CD14-positive monocyte (primary cell): ENCODE data around the gene LPGAT1. TPM values are rescaled to one million over a fixed set of nuclear protein-coding genes. Genes with fewer than 3 reads are reported as not detected.

Experiments used
- DNase-seq, 3 donors: peaks; one replicate each; pipeline ENCODE4 v3.0.0-alpha.2; 2011 to 2022
- H2AFZ ChIP-seq: 2 replicates; pipeline ENCODE4 v1.6.0; 2012; ENCODE audit warnings: mild to moderate bottlenecking, low read depth, low read length, inconsistent platforms; ENCODE audit not compliant: insufficient read depth, poor library complexity, severe bottlenecking
- H3K27ac ChIP-seq, 2 donors: 1 replicate in 1 of 2; 2 replicates in 1 of 2; pipeline ENCODE4 v1.5.1; 2012 to 2013; ENCODE audit warnings: low read length in 2 of 2, control low read depth in 1 of 2, inconsistent platforms in 1 of 2, low read depth in 1 of 2, mild to moderate bottlenecking in 1 of 2
- H3K27me3 ChIP-seq, 2 donors: one replicate each; pipeline versions ENCODE4 v1.6.0 to v1.6.1; 2011 to 2013; ENCODE audit warnings: low read length in 2 of 2; ENCODE audit not compliant: control insufficient read depth in 2 of 2, insufficient read depth in 2 of 2
- H3K36me3 ChIP-seq, 2 donors: replicated peaks in 1 of 2; 1 replicate in 1 of 2; 2 replicates in 1 of 2; pipeline versions ENCODE4 v1.5.1 to v1.6.1; 2012 to 2013; ENCODE audit warnings: low read length in 2 of 2, control low read depth in 1 of 2, inconsistent platforms in 1 of 2, mild to moderate bottlenecking in 1 of 2; ENCODE audit not compliant: insufficient read depth in 2 of 2, control insufficient read depth in 1 of 2
- H3K4me1 ChIP-seq, 2 donors: 1 replicate in 1 of 2; 2 replicates in 1 of 2; pipeline versions ENCODE4 v1.5.1 to v1.6.1; 2012 to 2013; ENCODE audit warnings: low read length in 2 of 2, control low read depth in 1 of 2, inconsistent platforms in 1 of 2, mild to moderate bottlenecking in 1 of 2, moderate library complexity in 1 of 2; ENCODE audit not compliant: insufficient read depth in 2 of 2, control insufficient read depth in 1 of 2
- H3K4me2 ChIP-seq: replicated peaks from 2 replicates; pipeline ENCODE3; 2012; ENCODE audit warnings: low read length, moderate library complexity, mild to moderate bottlenecking; ENCODE audit not compliant: poor library complexity, severe bottlenecking; ENCODE audit errors: extremely low read depth
- H3K4me3 ChIP-seq, 3 experiments: fragments of 200-600 bp in 1 of 3; sonication (generic) in 1 of 3; replicated peaks in 1 of 3; 1 replicate in 2 of 3; 2 replicates in 1 of 3; pipeline ENCODE4 v1.5.1; 2011 to 2013; ENCODE audit warnings: low read length in 3 of 3, mild to moderate bottlenecking in 3 of 3, control low read depth in 2 of 3, low read depth in 2 of 3, inconsistent platforms in 1 of 3, moderate library complexity in 1 of 3
- H3K79me2 ChIP-seq: 2 replicates; pipeline ENCODE4 v1.6.0; 2012; ENCODE audit warnings: mild to moderate bottlenecking, control low read depth, inconsistent platforms, low read length, moderate library complexity; ENCODE audit not compliant: insufficient read depth
- H3K9ac ChIP-seq: 2 replicates; pipeline ENCODE4 v1.6.0; 2017; ENCODE audit warnings: low read length, mild to moderate bottlenecking; ENCODE audit not compliant: insufficient read depth, poor library complexity, severe bottlenecking
- H3K9me3 ChIP-seq, 2 donors: replicated peaks in 1 of 2; 1 replicate in 1 of 2; 2 replicates in 1 of 2; pipeline versions ENCODE4 v1.5.1 to v1.6.1; 2012 to 2013; ENCODE audit warnings: low read length in 2 of 2, control low read depth in 1 of 2; ENCODE audit not compliant: control insufficient read depth in 1 of 2, insufficient read depth in 1 of 2
- H4K20me1 ChIP-seq: 2 replicates; pipeline ENCODE4 v1.6.0; 2012; ENCODE audit warnings: mild to moderate bottlenecking, low read length, control low read depth, moderate library complexity; ENCODE audit not compliant: insufficient read depth
- H3K27ac Mint-ChIP-seq, 7 donors: one replicate each; pipeline ENCODE4 v1.8.0; 2020; ENCODE audit warnings: mild to moderate bottlenecking in 7 of 7, mixed read lengths in 7 of 7, moderate library complexity in 6 of 7, inconsistent platforms in 2 of 7
- H3K27me3 Mint-ChIP-seq, 3 donors: one replicate each; pipeline ENCODE4 v1.8.0; 2021 to 2022; ENCODE audit warnings: low read depth in 3 of 3, mild to moderate bottlenecking in 3 of 3, mixed read lengths in 3 of 3, moderate library complexity in 3 of 3, inconsistent platforms in 1 of 3
- H3K36me3 Mint-ChIP-seq, 2 donors: one replicate each; pipeline ENCODE4 v1.8.0; 2020; ENCODE audit warnings: mixed read lengths in 2 of 2, inconsistent platforms in 1 of 2, mild to moderate bottlenecking in 1 of 2
- H3K4me1 Mint-ChIP-seq: one replicate; pipeline ENCODE4 v1.8.0; 2020; ENCODE audit warnings: mild to moderate bottlenecking, mixed read lengths
- H3K4me3 Mint-ChIP-seq, 2 donors: one replicate each; pipeline ENCODE4 v1.8.0; 2020; ENCODE audit warnings: mild to moderate bottlenecking in 2 of 2, mixed read lengths in 2 of 2, moderate library complexity in 1 of 2
- H3K9me3 Mint-ChIP-seq, 7 donors: one replicate each; pipeline ENCODE4 v1.8.0; 2020 to 2022; ENCODE audit warnings: mixed read lengths in 7 of 7, mild to moderate bottlenecking in 6 of 7, moderate library complexity in 6 of 7, inconsistent platforms in 2 of 7
- CTCF ChIP-seq: fragments of 200-600 bp; IDR thresholded peaks from one replicate; pipeline ENCODE4 v1.8.0; 2022; ENCODE audit warnings: antibody characterized with exemption, mild to moderate bottlenecking
- WGBS: methylation state at CpG from one replicate; pipeline ENCODE4 v1.1.5; 2013; ENCODE audit warnings: missing lambda C conversion rate; ENCODE audit not compliant: insufficient coverage; 5-methylcytosine and 5-hydroxymethylcytosine counted together
- intact Hi-C, 2 donors: fragments of 100-400 bp; cut with micrococcal nuclease; formaldehyde crosslinking; loops; one replicate each; pipeline versions ENCODE4 v1.15.0 to v1.15.1; 2023
- polyA plus RNA-seq, 3 donors: library from polyadenylated mRNA; depleted of rRNA in 1 of 3; unstranded in 2 of 3; stranded (reverse) in 1 of 3; fragments of 300-500 nt in 2 of 3; fragments of >200 nt in 1 of 3; fragmentation: Illumina TruSeq in 2 of 3; gene quantifications; 1 replicate in 2 of 3; 2 replicates in 1 of 3; pipeline ENCODE4 v1.2.3, GENCODE V29; 2012 to 2021

LPGAT1 gene
- polyA plus RNA-seq, 3 donors, result 19.5 to 52.1 (median 40.2) TPM

DNA sequence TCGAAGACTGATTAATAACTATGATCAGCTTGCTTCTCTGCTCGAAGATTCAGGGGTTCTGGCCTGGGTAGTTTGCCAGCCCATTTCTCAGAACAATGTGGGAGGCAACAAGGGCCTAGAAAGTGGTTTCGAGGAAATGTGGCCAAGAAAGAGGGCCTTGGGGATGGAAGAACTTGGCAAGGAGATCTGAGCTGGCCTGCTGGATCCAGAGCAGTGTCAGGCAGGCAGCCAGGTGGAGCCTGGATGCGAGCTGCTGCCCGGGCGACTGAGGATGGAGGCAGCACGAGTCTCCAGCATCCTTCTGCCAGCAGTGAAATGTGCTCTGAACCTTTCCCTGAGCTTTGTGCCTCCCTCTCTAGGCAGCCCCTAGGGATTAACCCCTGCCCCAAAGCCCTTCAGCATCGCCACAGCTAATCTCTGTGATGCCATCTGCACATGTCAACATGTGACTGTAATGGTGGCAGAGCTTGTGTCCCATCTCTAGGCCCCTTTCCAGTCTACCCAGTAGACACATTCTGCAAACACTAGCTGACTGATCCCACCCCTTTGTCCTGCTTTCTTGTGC is 94.1 kb downstream of the LPGAT1 start:
- Histone ChIP-seq H3K9ac (no peak overlapping the region), H3K27ac (no peak overlapping the region), H3K4me1 (peaks cover 13 to 14% of the 10 kb centered on the region in 2 donors), H4K20me1 (no peaks in the 10 kb centered on the region), H3K27me3 (no peaks in the 10 kb centered on the region), H3K36me3 (no peaks in the 10 kb centered on the region), H3K9me3 (no peaks in the 10 kb centered on the region), H3K79me2 (no peaks in the 10 kb centered on the region), H3K4me2 (no peak overlapping the region), H3K4me3 (no peak overlapping the region), H2AFZ (no peak overlapping the region)
- H3K4me3 Mint-ChIP-seq, result no peak overlapping the region
- H3K4me1 Mint-ChIP-seq, result peaks cover 26% of the 10 kb centered on the region
- peak overlapping the region in 1 of 7 donors; percentile 58 for H3K27ac Mint-ChIP-seq
- intact Hi-C loops, result no loop called here
- no peak for TF ChIP-seq CTCF
- WGBS, result 99% methylated on average over 6 of the region's 8 CpGs
- H3K27me3 Mint-ChIP-seq, result peaks cover 2 to 6% (median 4%) of the 10 kb centered on the region in 3 donors
- no peaks in the 10 kb centered on the region for H3K9me3 Mint-ChIP-seq
- no peaks in the 10 kb centered on the region for H3K36me3 Mint-ChIP-seq
- DNase-seq, result no peak

GRCh38 chr1:211735208-211736170 is 95.1 kb downstream of the LPGAT1 start:
- Mint-ChIP-seq H3K4me1 (peaks cover 28% of the 10 kb centered on the region), H3K27ac (peak overlapping the region in 2 of 7 donors; percentile 24 to 57), H3K27me3 (peaks cover 2 to 5% (median 3%) of the 10 kb centered on the region in 3 donors), H3K4me3 (no peak overlapping the region), H3K36me3 (no peaks in the 10 kb centered on the region), H3K9me3 (no peaks in the 10 kb centered on the region)
- no peak overlapping the region for H3K4me2 ChIP-seq
- no peak overlapping the region for H2AFZ ChIP-seq
- no peaks in the 10 kb centered on the region for H3K9me3 ChIP-seq
- WGBS, result 93% methylated on average over 16 of the region's 22 CpGs
- no peak overlapping the region for H3K4me3 ChIP-seq
- no peaks in the 10 kb centered on the region for H3K27me3 ChIP-seq
- no peak overlapping the region for H3K9ac ChIP-seq
- intact Hi-C loops, result no loop called here
- no peak for TF ChIP-seq CTCF
- no peak overlapping the region for H3K27ac ChIP-seq
- peaks cover 13 to 14% of the 10 kb centered on the region in 2 donors for H3K4me1 ChIP-seq
- H4K20me1 ChIP-seq, result no peaks in the 10 kb centered on the region
- no peaks in the 10 kb centered on the region for H3K36me3 ChIP-seq
- no peak for DNase-seq
- H3K79me2 ChIP-seq, result no peaks in the 10 kb centered on the region
